T1000 (cell line): ENCODE data around the gene SUPT20HL2.
"Not testable (repeated sequence)": the region's sequence is repeated elsewhere in the genome, so short reads cannot be mapped to it uniquely, and the experiment has no call there.

Experiments
- DNase-seq: peaks from one replicate; lab custom pipeline; 2025; ENCODE audit warnings: mixed read lengths; lab: John Stamatoyannopoulos, UW

SUPT20HL2 gene

GRCh38 chrX:24309580-24310374 lies 4.1 kb downstream of the SUPT20HL2 start:
- DNase-seq, result not testable (repeated sequence)

- not testable (repeated sequence) for DNase-seq
Observed at GRCh38 chrX:24308803-24309202, 5.1 kb downstream of the SUPT20HL2 start.

GRCh38 chrX:24306440-24306839 lies 7.4 kb downstream of the SUPT20HL2 start:
- DNase-seq, result no peak

GRCh38 chrX:24305905-24306304 lies 8.0 kb downstream of the SUPT20HL2 start:
- no peak for DNase-seq

- DNase-seq, result no peak
Observed at GRCh38 chrX:24301806-24302205, 12.1 kb downstream of the SUPT20HL2 start.

- DNase-seq, result no peak
Observed at GRCh38 chrX:24301060-24301459, 12.8 kb downstream of the SUPT20HL2 start.

- no peak for DNase-seq
Observed at GRCh38 chrX:24298191-24298590, 15.7 kb downstream of the SUPT20HL2 start.

- no peak for DNase-seq
Observed at GRCh38 chrX:24294619-24295018, 19.2 kb downstream of the SUPT20HL2 start.

- DNase-seq, result no peak
Observed at GRCh38 chrX:24293412-24293811, 20.5 kb downstream of the SUPT20HL2 start.

GRCh38 chrX:24292353-24292752 lies 21.5 kb downstream of the SUPT20HL2 start:
- DNase-seq, result no peak

- no peak for DNase-seq
Observed at GRCh38 chrX:24285082-24285481, 28.8 kb downstream of the SUPT20HL2 start.

GRCh38 chrX:24283127-24283794 lies 30.6 kb downstream of the SUPT20HL2 start:
- DNase-seq, result no peak

GRCh38 chrX:24282381-24283126 lies 31.3 kb downstream of the SUPT20HL2 start:
- DNase-seq, result no peak

GRCh38 chrX:24277405-24277804 lies 36.5 kb downstream of the SUPT20HL2 start:
- no peak for DNase-seq

- no peak for DNase-seq
Observed at GRCh38 chrX:24276015-24276414, 37.9 kb downstream of the SUPT20HL2 start.

GRCh38 chrX:24271262-24271661 lies 42.6 kb downstream of the SUPT20HL2 start:
- DNase-seq, result no peak

GRCh38 chrX:24268786-24269185 lies 45.1 kb downstream of the SUPT20HL2 start:
- DNase-seq, result no peak

- no peak for DNase-seq
Observed at GRCh38 chrX:24266996-24267395, 46.9 kb downstream of the SUPT20HL2 start.

- no peak for DNase-seq
Observed at GRCh38 chrX:24264383-24264782, 49.5 kb downstream of the SUPT20HL2 start.

GRCh38 chrX:24262309-24262708 lies 51.6 kb downstream of the SUPT20HL2 start:
- DNase-seq, result no peak
